Smooth muscle cell of the umbilical artery (primary cell): ENCODE results near the gene SYNPO2. TPM values are rescaled to one million over a fixed set of nuclear protein-coding genes. Genes with fewer than 3 reads are reported as not detected.

Experiments
- total RNA-seq: library from RNA; depleted of rRNA; stranded (reverse); fragments of >200 nt; gene quantifications from 2 replicates; pipeline ENCODE4 v1.2.3, GENCODE V29; 2014

The SYNPO2 gene
- 19.5 and 48.1 TPM in 2 replicates for total RNA-seq

GRCh38 chr4:118888666-118889311 is at the start of gene SYNPO2:
Gene SYNPO2, plus strand, starts transcription at chr4:118888854. Its CDS starts 183 bp downstream, at chr4:118889037.

Other genes starting within 250 kb of the SYNPO2 start
- 53.1 and 68.3 TPM in 2 replicates for gene METTL14, start 203.5 kb upstream of the SYNPO2 start, total RNA-seq
- gene SEC24D, start 52.7 kb upstream of the SYNPO2 start, total RNA-seq = 140 and 204 TPM in 2 replicates
- 0.60 TPM in 1 of 2 replicates, not detected in the other for gene MYOZ2, start 247.0 kb downstream of the SYNPO2 start, total RNA-seq